C4-2B (cell line): Measurements from ENCODE around the gene PTPRJ.

Experiments used
- ZFX ChIP-seq: fragments of 450-650 bp; IDR thresholded peaks from 2 replicates; pipeline ENCODE4 v1.6.1; 2017
- TF ChIP-seq, protein P1 (sequence below): fragments of 450-650 bp; conservative IDR thresholded peaks from 2 replicates; pipeline ENCODE4 v1.5.1; 2017; ENCODE audit warnings: mild to moderate bottlenecking

DNA sequence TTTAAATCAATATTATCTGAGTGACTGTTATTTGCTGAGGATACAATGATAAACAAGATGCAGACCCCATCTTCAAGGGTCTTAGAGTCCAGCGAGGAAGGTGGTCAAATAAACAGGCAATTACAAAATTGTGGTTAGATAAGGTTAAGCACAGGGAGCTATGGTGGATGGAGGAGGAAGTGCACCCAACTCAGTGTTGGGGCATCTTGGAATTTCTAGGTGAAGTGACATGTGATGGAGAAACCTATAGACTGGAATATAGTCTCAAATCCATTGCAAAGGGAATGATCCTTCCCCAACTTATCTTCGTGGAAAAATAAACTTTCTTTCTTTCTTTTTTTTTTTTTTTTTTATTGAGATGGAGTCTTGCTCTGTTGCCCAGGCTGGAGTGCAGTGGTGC lies 3.4 kb upstream of the PTPRJ start:
- TF ChIP-seq, protein P1, sequence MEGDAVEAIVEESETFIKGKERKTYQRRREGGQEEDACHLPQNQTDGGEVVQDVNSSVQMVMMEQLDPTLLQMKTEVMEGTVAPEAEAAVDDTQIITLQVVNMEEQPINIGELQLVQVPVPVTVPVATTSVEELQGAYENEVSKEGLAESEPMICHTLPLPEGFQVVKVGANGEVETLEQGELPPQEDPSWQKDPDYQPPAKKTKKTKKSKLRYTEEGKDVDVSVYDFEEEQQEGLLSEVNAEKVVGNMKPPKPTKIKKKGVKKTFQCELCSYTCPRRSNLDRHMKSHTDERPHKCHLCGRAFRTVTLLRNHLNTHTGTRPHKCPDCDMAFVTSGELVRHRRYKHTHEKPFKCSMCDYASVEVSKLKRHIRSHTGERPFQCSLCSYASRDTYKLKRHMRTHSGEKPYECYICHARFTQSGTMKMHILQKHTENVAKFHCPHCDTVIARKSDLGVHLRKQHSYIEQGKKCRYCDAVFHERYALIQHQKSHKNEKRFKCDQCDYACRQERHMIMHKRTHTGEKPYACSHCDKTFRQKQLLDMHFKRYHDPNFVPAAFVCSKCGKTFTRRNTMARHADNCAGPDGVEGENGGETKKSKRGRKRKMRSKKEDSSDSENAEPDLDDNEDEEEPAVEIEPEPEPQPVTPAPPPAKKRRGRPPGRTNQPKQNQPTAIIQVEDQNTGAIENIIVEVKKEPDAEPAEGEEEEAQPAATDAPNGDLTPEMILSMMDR, result no peak
- no peak for TF ChIP-seq ZFX
